Aorta (tissue), 5 donors: ENCODE results near the gene ZNF362. TPM values are rescaled to one million over a fixed set of nuclear protein-coding genes. Genes with fewer than 3 reads are reported as not detected.

Experiments used
- ATAC-seq: fragments of 200-7000 bp; cut with Tn5 transposase; one replicate; pipeline ENCODE4 v1.9.1; 2022; ENCODE audit warnings: moderate library complexity; ENCODE audit not compliant: low FRiP score
- DNase-seq, 2 donors: peaks; one replicate each; pipeline ENCODE4 v3.0.0-alpha.2; 2020
- H3K27ac ChIP-seq, 2 donors: one replicate each; pipeline ENCODE4 v1.5.1; 2013; ENCODE audit warnings: low read length in 2 of 2, mild to moderate bottlenecking in 2 of 2, moderate library complexity in 2 of 2, control low read depth in 1 of 2, inconsistent platforms in 1 of 2, low read depth in 1 of 2
- H3K27me3 ChIP-seq, 2 donors: one replicate each; pipeline ENCODE4 v1.6.1; 2013; ENCODE audit warnings: control low read depth in 1 of 2, low read length in 1 of 2, mild to moderate bottlenecking in 1 of 2, moderate library complexity in 1 of 2; ENCODE audit not compliant: insufficient read depth in 2 of 2, control insufficient read depth in 1 of 2
- H3K36me3 ChIP-seq, 2 donors: one replicate each; pipeline ENCODE4 v1.6.1; 2013; ENCODE audit warnings: control low read depth in 1 of 2, low read length in 1 of 2, mild to moderate bottlenecking in 1 of 2; ENCODE audit not compliant: insufficient read depth in 2 of 2, control insufficient read depth in 1 of 2
- H3K4me1 ChIP-seq, 2 donors: one replicate each; pipeline ENCODE4 v1.6.1; 2013; ENCODE audit warnings: low read length in 2 of 2, control low read depth in 1 of 2, mild to moderate bottlenecking in 1 of 2, moderate library complexity in 1 of 2; ENCODE audit not compliant: insufficient read depth in 2 of 2, control insufficient read depth in 1 of 2
- H3K4me3 ChIP-seq, 2 donors: one replicate each; pipeline ENCODE4 v1.5.1; 2013; ENCODE audit warnings: low read length in 2 of 2, control low read depth in 1 of 2, mild to moderate bottlenecking in 1 of 2
- H3K9me3 ChIP-seq: one replicate; pipeline ENCODE4 v1.6.1; 2013; ENCODE audit warnings: mild to moderate bottlenecking, low read length; ENCODE audit not compliant: control insufficient read depth
- WGBS, 2 donors: extraction: QIAGEN DNeasy Blood & Tissue Kit; methylation state at CpG; one replicate each; pipeline ENCODE4 v1.1.7; 2013; 5-methylcytosine and 5-hydroxymethylcytosine counted together
- intact Hi-C, 2 donors: fragments of 100-400 bp; cut with DNase I; formaldehyde crosslinking; loops; one replicate each; pipeline versions ENCODE4 v1.14.2 to v1.15.0; 2022
- polyA plus RNA-seq, 2 donors: library from polyadenylated mRNA; stranded (reverse); fragments of 200-250 nt; gene quantifications; one replicate each; pipeline ENCODE4 v1.2.3, GENCODE V29; 2013
- total RNA-seq, 2 donors: library from RNA; stranded (reverse); fragmentation: NEBNext Ultra II Directional; extraction: Animal tissue kit (Norgen Biotek cat#: 25700); gene quantifications; one replicate each; pipeline ENCODE4 v1.2.1, GENCODE V29; 2021
- donor health status: healthy with polysubstance abuse.
- donor health status: Bipolar disorder and iron deficiency.
- donor health status: DM: no; HTN: no; CAD: no.
- donor health status: DM: no; HTN: no; CAD: no.
- donor health status: DM: yes; HTN: yes; CAD: no.

ZNF362 gene
- total and polyA plus RNA-seq, 4 donors: 12.4 to 44.0 (median 31.1) TPM

DNA sequence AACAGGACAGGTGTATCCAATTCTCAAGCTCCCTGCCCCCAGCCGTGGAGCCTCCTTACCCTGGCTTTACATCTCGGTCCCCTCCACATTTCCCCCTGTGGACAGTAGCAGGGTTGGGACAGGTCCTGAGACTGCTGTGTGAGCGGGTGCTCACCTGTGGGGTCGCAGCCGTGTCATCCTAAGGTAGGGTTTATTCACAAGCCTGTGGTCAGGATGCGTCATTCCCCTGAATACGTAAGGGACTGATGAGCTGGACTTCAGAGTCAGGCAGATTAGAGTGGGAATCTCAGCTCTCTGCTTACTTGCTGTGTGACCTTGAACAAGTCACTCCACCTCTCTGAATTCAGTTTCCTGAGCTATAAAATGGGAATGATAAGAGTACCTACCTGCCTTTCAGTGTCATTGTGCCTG lies 17.7 kb downstream of the ZNF362 start:
- no peaks in the 10 kb centered on the region for H3K27me3 ChIP-seq
- H3K36me3 ChIP-seq: no peaks in the 10 kb centered on the region
- H3K27ac ChIP-seq: peak overlapping the region in 1 of 2 donors; percentile 10
- 71 to 72% methylated on average over 7 of the region's 7 CpGs for WGBS, 2 donors
- peaks cover 0 to 6% of the 10 kb centered on the region in 2 donors for H3K4me1 ChIP-seq
- no peak overlapping the region for H3K4me3 ChIP-seq
- H3K9me3 ChIP-seq: no peaks in the 10 kb centered on the region
- DNase-seq: peak; percentile 29 to 57
- no peak for ATAC-seq
- intact Hi-C loops: no loop called here

DNA sequence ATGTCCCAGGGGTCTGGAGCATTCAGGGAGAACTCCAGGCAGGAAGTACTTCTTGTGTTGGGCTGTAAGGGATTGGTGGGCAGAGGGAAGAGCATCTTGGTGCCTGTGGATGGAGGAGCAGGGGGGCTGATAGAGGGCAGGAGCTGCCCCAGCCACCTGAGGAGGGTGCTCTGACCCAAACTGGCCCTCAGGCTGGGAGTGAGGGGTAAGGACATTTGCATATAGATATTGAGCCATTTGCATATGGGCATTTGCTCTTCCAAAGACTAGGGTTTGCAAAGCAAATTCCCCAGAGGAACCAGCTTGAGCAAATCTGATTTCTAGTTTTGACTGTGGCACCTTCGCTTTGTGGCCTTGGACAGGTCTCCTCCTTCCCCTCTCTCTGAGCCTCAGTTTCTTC lies 18.2 kb downstream of the ZNF362 start:
- no peak for ATAC-seq
- H3K9me3 ChIP-seq: no peaks in the 10 kb centered on the region
- no peak overlapping the region for H3K4me3 ChIP-seq
- no peaks in the 10 kb centered on the region for H3K27me3 ChIP-seq
- WGBS, 2 donors: 84 to 90% methylated on average over 1 of the region's 1 CpG
- H3K36me3 ChIP-seq: no peaks in the 10 kb centered on the region
- H3K27ac ChIP-seq: no peak overlapping the region
- peak in 1 of 2 donors; percentile 24 for DNase-seq
- intact Hi-C loops: no loop called here
- H3K4me1 ChIP-seq: peaks cover 0 to 6% of the 10 kb centered on the region in 2 donors

DNA sequence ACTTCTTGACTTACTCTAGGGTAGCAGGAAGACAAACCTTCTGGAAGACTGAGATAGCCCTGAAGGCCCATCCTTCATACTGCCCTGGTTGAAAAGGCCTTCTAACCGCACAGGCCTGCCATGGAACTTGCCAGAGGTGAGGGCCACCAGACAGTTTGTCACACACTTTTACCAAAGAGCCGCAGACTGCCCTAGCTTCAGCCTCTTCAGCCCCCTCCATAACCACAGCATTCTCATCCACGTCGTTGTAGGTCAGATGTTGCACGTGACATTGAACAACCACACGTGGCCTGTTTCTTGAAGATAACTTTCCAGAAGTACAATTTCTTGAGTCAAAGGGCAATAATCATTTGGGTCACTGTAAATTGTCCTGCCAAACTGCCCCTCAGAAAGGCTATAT lies 18.9 kb downstream of the ZNF362 start:
- 46 to 49% methylated on average over 6 of the region's 6 CpGs for WGBS, 2 donors
- Histone ChIP-seq H3K27me3 (no peaks in the 10 kb centered on the region), H3K27ac (no peak overlapping the region), H3K4me3 (no peak overlapping the region), H3K4me1 (peaks cover 0 to 6% of the 10 kb centered on the region in 2 donors), H3K9me3 (no peaks in the 10 kb centered on the region), H3K36me3 (peaks cover 0 to 2% of the 10 kb centered on the region in 2 donors)
- intact Hi-C loops: no loop called here
- peak; percentile 17 to 20 for DNase-seq
- no peak for ATAC-seq

DNA sequence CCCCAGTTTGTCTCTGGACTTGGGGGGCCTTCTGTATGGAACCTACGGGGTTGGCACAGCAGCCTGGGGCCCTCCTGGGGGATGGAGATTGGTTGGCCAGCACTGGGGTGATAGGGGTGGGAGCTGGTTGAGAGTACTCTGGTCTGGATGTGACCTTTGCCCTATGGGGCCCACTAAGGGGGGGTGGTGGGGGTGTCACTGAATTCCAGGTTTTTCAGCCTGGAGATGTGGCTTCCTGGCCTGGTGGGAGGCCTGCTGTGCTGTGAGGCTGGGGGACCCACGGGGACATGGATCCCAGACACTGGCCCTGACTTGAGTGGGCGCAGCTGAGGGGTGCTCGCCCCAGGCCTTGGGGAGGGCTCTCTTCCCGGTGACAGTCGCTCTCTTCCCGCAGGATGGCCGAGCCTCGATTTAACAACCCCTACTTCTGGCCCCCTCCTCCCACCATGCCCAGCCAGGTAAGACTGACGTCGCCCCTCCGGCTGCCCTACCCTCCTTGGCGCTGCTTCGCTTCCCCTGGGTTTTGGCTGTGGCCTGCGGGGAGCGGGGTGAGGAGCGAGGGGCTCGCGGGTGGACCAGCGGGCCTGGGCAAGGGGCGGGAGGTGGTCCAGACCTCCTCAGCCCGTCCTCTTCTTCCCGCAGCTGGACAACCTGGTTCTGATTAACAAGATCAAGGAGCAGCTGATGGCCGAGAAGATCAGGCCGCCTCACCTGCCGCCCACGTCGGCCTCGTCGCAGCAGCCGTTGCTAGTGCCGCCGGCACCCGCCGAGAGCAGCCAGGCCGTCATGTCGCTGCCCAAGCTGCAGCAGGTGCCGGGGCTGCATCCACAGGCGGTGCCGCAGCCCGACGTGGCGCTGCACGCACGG lies 19.6 kb downstream of the ZNF362 start:
- H3K4me3 ChIP-seq: no peak overlapping the region
- no peak for ATAC-seq
- WGBS, 2 donors: 90% methylated on average over 41 to 45 of the region's 45 CpGs
- H3K27me3 ChIP-seq: no peaks in the 10 kb centered on the region
- no peak overlapping the region for H3K27ac ChIP-seq
- H3K9me3 ChIP-seq: no peaks in the 10 kb centered on the region
- peaks cover 0 to 2% of the 10 kb centered on the region in 2 donors for H3K36me3 ChIP-seq
- peaks cover 0 to 4% of the 10 kb centered on the region in 2 donors for H3K4me1 ChIP-seq
- peak; percentile 27 to 68 for DNase-seq
- intact Hi-C loops: no loop called here

DNA sequence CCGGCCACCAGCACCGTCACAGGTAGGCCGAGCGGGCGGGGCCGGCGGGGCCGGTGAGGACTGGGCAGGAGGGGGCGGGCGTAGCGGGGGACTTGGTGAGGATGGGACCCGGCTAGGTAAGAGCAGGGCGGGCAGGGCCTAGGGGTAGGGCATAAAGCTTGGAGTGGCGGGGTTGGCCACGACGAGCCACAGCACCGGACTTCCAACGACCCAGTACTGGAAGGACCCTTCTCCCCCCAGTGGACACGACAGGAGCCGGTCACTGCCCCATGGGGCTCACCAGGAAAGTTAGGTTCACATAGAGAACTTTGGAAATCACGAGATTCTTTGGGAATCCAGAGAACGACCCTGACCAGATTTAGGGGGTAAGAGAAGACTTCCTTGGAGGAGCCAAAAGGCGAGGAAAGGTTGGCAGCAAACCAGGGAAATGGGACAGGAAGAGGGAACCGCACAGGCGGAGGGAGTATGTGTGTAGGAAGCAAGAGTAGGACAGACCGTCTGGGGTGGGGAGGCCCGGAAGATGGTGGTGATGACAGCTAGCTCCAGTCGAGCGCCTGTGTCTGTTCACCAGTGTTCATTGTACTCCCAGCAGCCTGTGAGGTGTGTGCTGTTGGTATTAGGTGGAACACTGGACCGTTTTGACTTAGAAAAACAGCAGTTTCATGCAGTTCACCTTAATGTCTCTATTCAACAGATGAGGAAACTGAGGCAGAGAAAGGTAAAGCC lies 20.4 kb downstream of the ZNF362 start:
- H3K27ac ChIP-seq: no peak overlapping the region
- ATAC-seq: no peak
- no peaks in the 10 kb centered on the region for H3K27me3 ChIP-seq
- WGBS, 2 donors: 78% methylated on average over 30 of the region's 30 CpGs
- H3K36me3 ChIP-seq: peaks cover 0 to 7% of the 10 kb centered on the region in 2 donors
- H3K4me3 ChIP-seq: no peak overlapping the region
- no peaks in the 10 kb centered on the region for H3K4me1 ChIP-seq
- H3K9me3 ChIP-seq: no peaks in the 10 kb centered on the region
- DNase-seq: peak; percentile 35 to 74
- intact Hi-C loops: no loop called here

DNA sequence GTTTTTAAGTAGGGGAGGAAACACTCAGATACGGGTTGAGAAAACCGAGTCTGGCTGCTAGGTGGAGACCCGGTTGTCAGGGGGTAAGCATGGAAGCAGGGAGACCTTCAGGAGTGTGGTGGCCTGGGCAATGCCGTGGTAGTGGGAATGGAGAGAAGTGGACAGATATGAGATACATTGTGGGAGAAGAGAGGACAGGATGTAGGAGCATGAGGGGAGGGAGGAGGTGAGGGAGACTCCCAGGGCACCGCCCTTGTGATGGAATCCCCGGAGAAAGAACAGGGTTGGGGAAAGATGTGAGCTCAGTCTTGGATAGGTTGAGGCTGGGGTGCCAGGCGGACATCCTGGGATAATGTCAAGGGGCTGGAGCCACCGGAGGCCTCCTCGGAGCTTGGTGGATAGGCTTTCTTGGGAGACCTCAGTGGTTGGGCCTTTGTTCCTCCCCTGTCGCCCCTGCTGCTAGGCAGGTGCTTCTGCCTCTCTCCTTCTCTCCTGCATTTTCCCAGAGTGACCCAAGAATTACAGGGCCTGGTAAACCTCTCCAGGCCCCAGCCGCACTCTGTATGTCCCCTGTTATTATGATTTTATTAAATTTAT lies 21.3 kb downstream of the ZNF362 start:
- no peaks in the 10 kb centered on the region for H3K27me3 ChIP-seq
- H3K36me3 ChIP-seq: peaks cover 0 to 7% of the 10 kb centered on the region in 2 donors
- H3K4me1 ChIP-seq: no peaks in the 10 kb centered on the region
- 76 to 80% methylated on average over 11 of the region's 11 CpGs for WGBS, 2 donors
- DNase-seq: peak; percentile 24 to 66
- H3K27ac ChIP-seq: no peak overlapping the region
- no peak for ATAC-seq
- H3K9me3 ChIP-seq: no peaks in the 10 kb centered on the region
- H3K4me3 ChIP-seq: no peak overlapping the region
- intact Hi-C loops: no loop called here

DNA sequence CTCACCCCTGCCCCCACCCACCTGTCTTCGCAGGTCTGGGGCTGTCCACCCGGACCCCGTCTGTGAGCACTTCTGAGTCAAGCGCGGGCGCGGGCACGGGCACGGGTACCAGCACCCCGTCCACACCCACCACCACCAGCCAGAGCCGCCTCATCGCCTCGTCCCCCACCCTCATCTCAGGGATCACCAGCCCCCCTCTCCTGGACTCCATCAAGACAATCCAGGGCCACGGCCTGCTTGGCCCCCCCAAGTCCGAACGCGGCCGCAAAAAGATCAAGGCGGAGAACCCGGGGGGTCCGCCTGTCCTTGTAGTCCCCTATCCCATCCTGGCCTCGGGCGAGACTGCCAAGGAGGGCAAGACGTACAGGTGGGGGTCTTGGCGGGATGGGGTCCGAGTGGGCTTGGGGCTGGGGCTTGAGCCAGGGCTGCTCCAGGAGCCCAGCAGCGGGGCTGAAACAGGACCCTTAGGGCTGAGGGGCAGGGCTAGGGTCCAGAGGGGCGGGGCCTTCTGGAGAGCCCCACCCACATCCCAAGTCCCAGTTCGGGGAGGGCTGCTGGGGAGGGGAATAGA lies 23.9 kb downstream of the ZNF362 start:
- ATAC-seq: no peak
- Histone ChIP-seq H3K36me3 (peaks cover 0 to 7% of the 10 kb centered on the region in 2 donors), H3K4me1 (no peaks in the 10 kb centered on the region), H3K4me3 (no peak overlapping the region), H3K27me3 (no peaks in the 10 kb centered on the region), H3K9me3 (no peaks in the 10 kb centered on the region), H3K27ac (no peak overlapping the region)
- intact Hi-C loops: no loop called here
- 92 to 93% methylated on average over 23 to 29 of the region's 29 CpGs for WGBS, 2 donors
- peak; percentile 38 to 73 for DNase-seq

DNA sequence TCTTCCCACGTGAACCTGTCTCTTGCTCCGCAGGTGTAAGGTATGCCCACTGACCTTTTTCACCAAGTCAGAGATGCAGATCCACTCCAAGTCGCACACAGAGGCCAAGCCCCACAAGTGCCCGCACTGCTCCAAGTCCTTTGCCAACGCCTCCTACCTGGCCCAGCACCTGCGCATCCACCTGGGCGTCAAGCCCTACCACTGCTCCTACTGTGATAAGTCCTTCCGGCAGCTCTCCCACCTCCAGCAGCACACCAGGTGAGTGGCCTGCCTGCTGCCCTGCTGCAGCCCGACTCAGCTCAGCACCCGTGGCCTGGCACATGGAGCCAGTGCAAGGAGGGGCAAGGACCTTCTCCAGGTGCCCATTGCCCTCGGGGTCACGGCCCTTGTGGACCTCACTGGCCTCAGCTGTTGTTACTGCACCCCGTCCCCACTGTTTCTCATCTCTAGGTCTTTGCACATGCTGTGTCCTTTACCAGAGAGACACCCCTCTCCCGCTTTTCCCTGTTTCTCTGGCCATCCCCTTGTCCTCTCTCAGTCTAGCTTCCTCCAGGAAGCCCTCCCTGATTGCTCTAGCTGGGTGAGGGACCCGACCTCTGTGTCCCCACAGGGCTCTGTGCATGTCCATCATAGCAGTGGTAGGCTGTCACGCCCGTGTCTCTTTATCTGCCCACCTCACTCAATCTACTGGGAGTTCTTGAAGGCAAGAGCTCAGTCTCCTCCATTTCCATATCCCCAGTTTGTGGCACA lies 25.4 kb downstream of the ZNF362 start:
- no peaks in the 10 kb centered on the region for H3K4me1 ChIP-seq
- no peak overlapping the region for H3K4me3 ChIP-seq
- no peak overlapping the region for H3K27ac ChIP-seq
- no peaks in the 10 kb centered on the region for H3K9me3 ChIP-seq
- H3K27me3 ChIP-seq: no peaks in the 10 kb centered on the region
- WGBS, 2 donors: 88% methylated on average over 17 of the region's 17 CpGs
- peaks cover 2 to 7% of the 10 kb centered on the region in 2 donors for H3K36me3 ChIP-seq
- DNase-seq (peak; percentile 38 to 41), ATAC-seq (peak; percentile 50)
- intact Hi-C loops: no loop called here
